ENCODE results near the gene HMCN2. TPM values are rescaled to one million over a fixed set of nuclear protein-coding genes. Genes with fewer than 3 reads are reported as not detected.
A peak's percentile ranks its signal among the peaks of the same experiment; 100 is the strongest.

Gene HMCN2
- total and polyA plus RNA-seq, 2 of the 4 experiments (the other 2 are of a cell fraction), result 0.02 TPM; not detected in 1

GRCh38 chr9:130418776-130419175, 153.2 kb downstream of the HMCN2 start:
- intact Hi-C loops (cut with micrococcal nuclease), result no loop called here
- Histone ChIP-seq H3K4me3 (ENCODE audit: insufficient read depth, low read depth, low read length) (no peak overlapping the region), H3K18ac (ENCODE audit: low read depth, low read length) (no peak overlapping the region), H2AK5ac (ENCODE audit: low read depth, low read length) (0 out of 2 replicates have a peak overlapping the region, but pooled peaks have one; percentile 14), H3K9ac (ENCODE audit: low read depth, low read length) (no peak overlapping the region), H2BK5ac (ENCODE audit: low read depth, low read length, poor library complexity, severe bottlenecking) (no peak overlapping the region), H2AK9ac (replicated peaks; ENCODE audit: low read depth, low read length, poor library complexity) (no peak overlapping the region), H4K20me1 (ENCODE audit: insufficient read depth, low read length) (no peaks in the 10 kb centered on the region), H3K79me1 (ENCODE audit: low read depth in 1 of 2, low read length in 2 of 2) (no peaks in the 10 kb centered on the region), H2AFZ (replicated peaks; ENCODE audit: low read length, poor library complexity) (no peak overlapping the region), H3K14ac (replicated peaks; ENCODE audit: low read depth, low read length) (no peak overlapping the region), H3K36me3 (ENCODE audit: control insufficient read depth, insufficient read depth, low read length) (no peaks in the 10 kb centered on the region), H3K4me2 (ENCODE audit: low read depth, low read length) (no peak overlapping the region), H3K56ac (ENCODE audit: extremely low read depth, insufficient read depth, low read length) (no peak overlapping the region), H2BK20ac (ENCODE audit: low read depth, low read length) (no peak overlapping the region), H3K4me1 (ENCODE audit: control insufficient read depth, insufficient read depth, low read length) (peaks cover 13% of the 10 kb centered on the region), H3K23ac (ENCODE audit: low read depth, low read length) (no peak overlapping the region), H3K9me3 (ENCODE audit: control insufficient read depth, insufficient read depth, low read length) (no peaks in the 10 kb centered on the region), H4K8ac (ENCODE audit: low read depth in 2 of 2, low read length in 2 of 2) (no peak overlapping the region), H3K9me1 (ENCODE audit: insufficient read depth, low read length) (no peaks in the 10 kb centered on the region), H4K5ac (ENCODE audit: low read depth, low read length) (no peak overlapping the region), H2BK15ac (ENCODE audit: low read depth, low read length) (no peak overlapping the region), H3K27me3 (ENCODE audit: control insufficient read depth, insufficient read depth, low read length) (peaks cover 9% of the 10 kb centered on the region), H3K27ac (ENCODE audit: insufficient read depth, low read length) (no peak overlapping the region), H2BK120ac (ENCODE audit: low read depth, low read length) (no peak overlapping the region), H4K91ac (ENCODE audit: insufficient read depth, low read depth, low read length) (no peak overlapping the region), H3K4ac (ENCODE audit: low read depth, low read length) (no peak overlapping the region)
- TF ChIP-seq CEBPB (IDR thresholded peaks at IDR 0.05; ENCODE audit: low read depth, low read length), result no peak
- TF ChIP-seq USF2 (IDR thresholded peaks at IDR 0.05; ENCODE audit: low read depth, low read length), result no peak
- no peak for TF ChIP-seq NFE2L2 (IDR thresholded peaks at IDR 0.05; ENCODE audit: low read depth, low read length)
- TF ChIP-seq MXI1 (IDR thresholded peaks at IDR 0.05; ENCODE audit: borderline replicate concordance, low read depth, low read length), result no peak
- TF ChIP-seq MAZ (IDR thresholded peaks at IDR 0.05; ENCODE audit: borderline replicate concordance, low read depth, low read length), result no peak
- TF ChIP-seq POLR2A (IDR thresholded peaks at IDR 0.05; ENCODE audit: low read depth, low read length), result no peak
- TF ChIP-seq CHD1 (IDR thresholded peaks at IDR 0.05; ENCODE audit: low read depth, low read length), result no peak
- no peak for TF ChIP-seq BHLHE40 (IDR thresholded peaks at IDR 0.05; ENCODE audit: low read depth, low read length)
- TF ChIP-seq, protein P1, sequence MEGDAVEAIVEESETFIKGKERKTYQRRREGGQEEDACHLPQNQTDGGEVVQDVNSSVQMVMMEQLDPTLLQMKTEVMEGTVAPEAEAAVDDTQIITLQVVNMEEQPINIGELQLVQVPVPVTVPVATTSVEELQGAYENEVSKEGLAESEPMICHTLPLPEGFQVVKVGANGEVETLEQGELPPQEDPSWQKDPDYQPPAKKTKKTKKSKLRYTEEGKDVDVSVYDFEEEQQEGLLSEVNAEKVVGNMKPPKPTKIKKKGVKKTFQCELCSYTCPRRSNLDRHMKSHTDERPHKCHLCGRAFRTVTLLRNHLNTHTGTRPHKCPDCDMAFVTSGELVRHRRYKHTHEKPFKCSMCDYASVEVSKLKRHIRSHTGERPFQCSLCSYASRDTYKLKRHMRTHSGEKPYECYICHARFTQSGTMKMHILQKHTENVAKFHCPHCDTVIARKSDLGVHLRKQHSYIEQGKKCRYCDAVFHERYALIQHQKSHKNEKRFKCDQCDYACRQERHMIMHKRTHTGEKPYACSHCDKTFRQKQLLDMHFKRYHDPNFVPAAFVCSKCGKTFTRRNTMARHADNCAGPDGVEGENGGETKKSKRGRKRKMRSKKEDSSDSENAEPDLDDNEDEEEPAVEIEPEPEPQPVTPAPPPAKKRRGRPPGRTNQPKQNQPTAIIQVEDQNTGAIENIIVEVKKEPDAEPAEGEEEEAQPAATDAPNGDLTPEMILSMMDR (conservative IDR thresholded peaks at IDR 0.05; ENCODE audit: low read depth, low read length), result no peak
- no peak for TF ChIP-seq ELK1 (IDR thresholded peaks at IDR 0.05; ENCODE audit: borderline replicate concordance, low read depth, low read length)
- dilution Hi-C loops (cut with HindIII; ENCODE audit: low sequenced_read_pairs, unreplicated experiment), result no loop called here
- ChIA-PET CTCF (no interaction called here), POLR2A (ENCODE audit: unreplicated experiment) (no interaction called here)
- DNase-seq, result no peak
- no TSS peak for BruUV-seq (replicated peaks)
- ATAC-seq (ENCODE audit: low read depth), result no peak
- 96% methylated on average over 8 of the region's 18 CpGs; no CpG with 5 or more reads in 1 of the 2 experiments for WGBS, 2 experiments (ENCODE audit: extremely low coverage in 2 of 2, insufficient read length in 1 of 2)
- in situ Hi-C loops (cut with MboI; ENCODE audit: low sequenced_read_pairs), result no loop called here
